ENCODE measurements around the gene ALKBH2.

- TF ChIP-seq ISL1 (CRISPR knock-in tag; IDR thresholded peaks at IDR 0.05): no peak
- no peak for TF ChIP-seq ZNF565 (CRISPR knock-in tag; conservative IDR thresholded peaks at IDR 0.05; ENCODE audit: low read depth)
- TF ChIP-seq TCF4 (CRISPR knock-in tag; IDR thresholded peaks at IDR 0.05; ENCODE audit: borderline replicate concordance): no peak
Observed at GRCh38 chr12:109115404-109115757, 22.1 kb upstream of the ALKBH2 start.
